Body of pancreas (tissue), 4 donors: ENCODE measurements around the gene TPCN2. TPM values are rescaled to one million over a fixed set of nuclear protein-coding genes. Genes with fewer than 3 reads are reported as not detected.
"Not testable (repeated sequence)": the region's sequence is repeated elsewhere in the genome, so short reads cannot be mapped to it uniquely, and the experiment has no call there.

Source experiments
- ATAC-seq: fragments of 150-250 bp; one replicate; pipeline ENCODE4 v1.9.1; 2016
- DNase-seq, 4 donors: peaks; one replicate each; pipeline ENCODE4 v3.0.0-alpha.2; 2019
- H3K27ac ChIP-seq, 4 donors: fragments of 200-600 bp; sonication (generic); 1 replicate in 3 of 4; 2 replicates in 1 of 4; pipeline versions ENCODE4 v1.5.1 to v1.6.1; 2016 to 2019; ENCODE audit warnings: mild to moderate bottlenecking in 1 of 4, mixed read lengths in 1 of 4, moderate library complexity in 1 of 4
- H3K27me3 ChIP-seq, 2 donors: fragments of 200-600 bp; sonication (generic); one replicate each; pipeline ENCODE4 v1.6.0; 2016; ENCODE audit warnings: mild to moderate bottlenecking in 1 of 2
- H3K36me3 ChIP-seq, 2 donors: fragments of 200-600 bp; sonication (generic); replicated peaks in 1 of 2; 2 replicates each; pipeline ENCODE4 v1.5.1; 2016; ENCODE audit warnings: low read depth in 2 of 2; ENCODE audit not compliant: insufficient read depth in 1 of 2
- H3K4me1 ChIP-seq: fragments of 200-600 bp; sonication (generic); one replicate; pipeline ENCODE4 v1.6.0; 2016
- H3K4me3 ChIP-seq, 2 donors: fragments of 200-600 bp; sonication (generic); 1 replicate in 1 of 2; 2 replicates in 1 of 2; pipeline ENCODE4 v1.5.1; 2016 to 2019
- H3K9me3 ChIP-seq, 3 donors: fragments of 200-600 bp; sonication (generic); 1 replicate in 2 of 3; 2 replicates in 1 of 3; pipeline ENCODE4 v1.5.1; 2016
- POLR2A ChIP-seq, 3 donors: fragments of 450-650 bp; IDR thresholded peaks; one replicate each; pipeline ENCODE4 v1.6.1; 2016; ENCODE audit warnings: antibody characterized with exemption in 3 of 3, mild to moderate bottlenecking in 2 of 3
- WGBS, 2 donors: methylation state at CpG; one replicate each; pipeline ENCODE4 v1.1.5; 2017; 5-methylcytosine and 5-hydroxymethylcytosine counted together
- intact Hi-C: fragments of 100-400 bp; cut with DNase I; formaldehyde crosslinking; loops from one replicate; pipeline ENCODE4 v1.15.1; 2023
- total RNA-seq, 2 donors: library from RNA; depleted of rRNA; stranded (reverse); fragments of >200 nt; gene quantifications; one replicate each; pipeline ENCODE4 v1.1.0, GENCODE V29; 2016
- TF ChIP-seq, protein P1 (sequence below), 7 experiments: fragments of 450-650 bp in 4 of 7; fragments of 200-600 bp in 3 of 7; sonication (generic) in 3 of 7; IDR thresholded peaks; one replicate each; pipeline ENCODE4 v1.5.1; 2016 to 2019; ENCODE audit warnings: antibody characterized with exemption in 7 of 7

TPCN2 gene
- total RNA-seq, 2 donors from 2014 or later: 10.9 to 18.9 TPM

- WGBS, 2 donors: 62 to 66% methylated on average over 7 of the region's 7 CpGs
- intact Hi-C loops: no loop called here
- H3K4me1 ChIP-seq: no peaks in the 10 kb centered on the region
- DNase-seq (peak in 1 of 4 donors; percentile 2), ATAC-seq (no peak)
- H3K27ac ChIP-seq: no peak overlapping the region
- no peak for TF ChIP-seq POLR2A (IDR thresholded peaks at IDR 0.05)
- TF ChIP-seq, protein P1, sequence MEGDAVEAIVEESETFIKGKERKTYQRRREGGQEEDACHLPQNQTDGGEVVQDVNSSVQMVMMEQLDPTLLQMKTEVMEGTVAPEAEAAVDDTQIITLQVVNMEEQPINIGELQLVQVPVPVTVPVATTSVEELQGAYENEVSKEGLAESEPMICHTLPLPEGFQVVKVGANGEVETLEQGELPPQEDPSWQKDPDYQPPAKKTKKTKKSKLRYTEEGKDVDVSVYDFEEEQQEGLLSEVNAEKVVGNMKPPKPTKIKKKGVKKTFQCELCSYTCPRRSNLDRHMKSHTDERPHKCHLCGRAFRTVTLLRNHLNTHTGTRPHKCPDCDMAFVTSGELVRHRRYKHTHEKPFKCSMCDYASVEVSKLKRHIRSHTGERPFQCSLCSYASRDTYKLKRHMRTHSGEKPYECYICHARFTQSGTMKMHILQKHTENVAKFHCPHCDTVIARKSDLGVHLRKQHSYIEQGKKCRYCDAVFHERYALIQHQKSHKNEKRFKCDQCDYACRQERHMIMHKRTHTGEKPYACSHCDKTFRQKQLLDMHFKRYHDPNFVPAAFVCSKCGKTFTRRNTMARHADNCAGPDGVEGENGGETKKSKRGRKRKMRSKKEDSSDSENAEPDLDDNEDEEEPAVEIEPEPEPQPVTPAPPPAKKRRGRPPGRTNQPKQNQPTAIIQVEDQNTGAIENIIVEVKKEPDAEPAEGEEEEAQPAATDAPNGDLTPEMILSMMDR (IDR thresholded peaks at IDR 0.05): no peak
- no peaks in the 10 kb centered on the region for H3K36me3 ChIP-seq
- no peaks in the 10 kb centered on the region for H3K27me3 ChIP-seq
- no peak overlapping the region for H3K4me3 ChIP-seq
- peaks cover 0 to 4% (median 0%) of the 10 kb centered on the region in 3 donors for H3K9me3 ChIP-seq
Measured at GRCh38 chr11:69144316-69145049, 95.8 kb downstream of the TPCN2 start.

DNA sequence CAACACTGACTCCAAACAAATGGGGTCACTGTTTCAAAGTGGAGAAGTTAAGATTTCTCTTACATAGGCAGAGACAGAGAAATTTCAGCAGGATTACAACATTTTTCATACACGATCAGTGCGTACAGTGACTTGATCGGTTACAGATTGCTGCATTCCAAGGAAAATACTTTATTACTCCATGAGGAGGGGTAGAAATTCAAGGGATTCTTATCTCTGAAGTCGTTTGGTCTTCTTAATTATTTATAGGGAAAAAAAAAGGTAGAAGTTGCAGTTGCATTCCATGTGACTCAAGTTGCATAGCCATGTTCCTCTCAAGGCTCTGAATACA lies 96.3 kb downstream of the TPCN2 start:
- intact Hi-C loops: no loop called here
- ATAC-seq: no peak
- 70 to 76% methylated on average over 4 of the region's 4 CpGs for WGBS, 2 donors
- no peak for TF ChIP-seq POLR2A (IDR thresholded peaks at IDR 0.05)
- TF ChIP-seq, protein P1 (IDR thresholded peaks at IDR 0.05): no peak
- no peak overlapping the region for H3K4me3 ChIP-seq
- H3K4me1 ChIP-seq: no peaks in the 10 kb centered on the region
- H3K27me3 ChIP-seq: no peaks in the 10 kb centered on the region
- peaks cover 0 to 4% (median 0%) of the 10 kb centered on the region in 3 donors for H3K9me3 ChIP-seq
- no peaks in the 10 kb centered on the region for H3K36me3 ChIP-seq
- DNase-seq: no peak
- no peak overlapping the region for H3K27ac ChIP-seq

- DNase-seq: peak in 1 of 4 donors; percentile 3
- no peak for ATAC-seq
- 89 to 95% methylated on average over 13 of the region's 13 CpGs for WGBS, 2 donors
Measured at GRCh38 chr11:69148377-69148762, 99.6 kb downstream of the TPCN2 start.

GRCh38 chr11:69148806-69149205 lies 100.1 kb downstream of the TPCN2 start:
- Histone ChIP-seq H3K4me3 (no peak overlapping the region), H3K4me1 (peaks cover 4% of the 10 kb centered on the region), H3K27ac (no peak overlapping the region), H3K9me3 (peaks cover 0 to 4% (median 0%) of the 10 kb centered on the region in 3 donors), H3K27me3 (no peaks in the 10 kb centered on the region), H3K36me3 (no peaks in the 10 kb centered on the region)
- intact Hi-C loops: no loop called here
- DNase-seq (peak in 1 of 4 donors; percentile 7), ATAC-seq (no peak)
- 88 to 90% methylated on average over 7 to 9 of the region's 9 CpGs for WGBS, 2 donors
- TF ChIP-seq POLR2A (IDR thresholded peaks at IDR 0.05): no peak
- TF ChIP-seq, protein P1 (IDR thresholded peaks at IDR 0.05): no peak

More at GRCh38 chr11:69148377-69148762, 99.6 kb downstream of the TPCN2 start:
- H3K4me3 ChIP-seq: no peak overlapping the region
- TF ChIP-seq POLR2A (IDR thresholded peaks at IDR 0.05): no peak
- TF ChIP-seq, protein P1 (IDR thresholded peaks at IDR 0.05): no peak
- H3K36me3 ChIP-seq: no peaks in the 10 kb centered on the region
- peaks cover 4% of the 10 kb centered on the region for H3K4me1 ChIP-seq
- no peaks in the 10 kb centered on the region for H3K27me3 ChIP-seq
- peaks cover 0 to 4% (median 0%) of the 10 kb centered on the region in 3 donors for H3K9me3 ChIP-seq
- H3K27ac ChIP-seq: no peak overlapping the region
- intact Hi-C loops: no loop called here

- H3K4me1 ChIP-seq, ATAC-seq, H3K27me3 ChIP-seq, H3K27ac ChIP-seq, H3K4me3 ChIP-seq, H3K9me3 ChIP-seq, H3K36me3 ChIP-seq, intact Hi-C loops: not testable (repeated sequence)
- DNase-seq: peak in 1 of 4 donors; percentile 5
- WGBS, 2 donors: 82 to 93% methylated on average over 8 to 11 of the region's 11 CpGs
Measured at GRCh38 chr11:69149338-69150045, 100.8 kb downstream of the TPCN2 start.
